ENCODE data around the gene USH1C. TPM values are rescaled to one million over a fixed set of nuclear protein-coding genes. Genes with fewer than 3 reads are reported as not detected.

Gene USH1C
- total and polyA plus RNA-seq, 8 donors: 0.23 to 1.2 (median 0.59) TPM; not detected in 1

DNA sequence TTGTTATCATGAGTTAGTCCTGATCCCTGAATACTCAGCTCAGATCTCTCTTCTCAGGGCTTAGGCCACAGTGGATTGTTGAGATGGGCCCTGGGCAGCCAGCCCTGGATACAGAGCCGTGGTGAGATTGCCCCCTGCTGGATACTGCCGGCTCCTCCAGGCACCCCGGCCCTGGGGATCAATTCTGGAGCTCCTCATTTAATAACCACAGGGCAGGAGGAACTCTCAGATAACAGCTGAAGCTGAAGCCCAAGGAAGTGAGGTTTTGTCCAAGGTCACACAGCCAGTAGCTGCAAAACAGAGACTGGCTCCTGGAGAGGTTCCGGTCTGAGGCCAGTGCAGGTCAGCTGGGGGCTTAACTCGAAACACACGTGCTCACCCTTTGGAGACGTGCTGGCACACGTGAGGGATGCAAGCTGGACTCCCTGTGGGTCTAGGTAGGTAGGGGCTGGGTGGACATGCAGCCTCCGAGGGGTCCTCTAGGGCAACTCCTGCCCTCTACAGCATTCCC is 16.0 kb downstream of the USH1C start:
- intact Hi-C loops (cut with DNase I): no loop called here
- ATAC-seq (peak; percentile 90), DNase-seq (peak in 3 of 4 donors; percentile 20 to 75 (median 39))

DNA sequence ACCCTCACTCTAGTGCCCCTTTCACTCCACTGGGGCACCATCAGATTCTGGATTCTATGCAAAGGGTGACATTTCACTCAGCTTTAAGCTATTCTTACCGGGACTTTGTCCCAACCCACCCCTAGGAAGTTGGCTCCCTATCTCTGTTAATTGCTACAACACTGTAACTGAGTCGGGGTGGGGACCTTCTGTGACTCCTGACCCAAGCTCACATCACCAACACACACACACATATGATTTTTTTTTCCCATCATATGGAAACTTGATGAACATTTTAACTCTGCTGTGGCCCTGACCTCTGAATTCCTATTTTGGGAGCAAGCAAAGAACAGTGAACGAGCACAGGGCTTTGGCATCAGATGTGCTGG is 16.6 kb downstream of the USH1C start:
- peaks cover 0 to 12% of the 10 kb centered on the region in 2 donors for H3K27me3 ChIP-seq
- DNase-seq: no peak
- no peak overlapping the region for H3K4me3 ChIP-seq
- TF ChIP-seq, protein P1, sequence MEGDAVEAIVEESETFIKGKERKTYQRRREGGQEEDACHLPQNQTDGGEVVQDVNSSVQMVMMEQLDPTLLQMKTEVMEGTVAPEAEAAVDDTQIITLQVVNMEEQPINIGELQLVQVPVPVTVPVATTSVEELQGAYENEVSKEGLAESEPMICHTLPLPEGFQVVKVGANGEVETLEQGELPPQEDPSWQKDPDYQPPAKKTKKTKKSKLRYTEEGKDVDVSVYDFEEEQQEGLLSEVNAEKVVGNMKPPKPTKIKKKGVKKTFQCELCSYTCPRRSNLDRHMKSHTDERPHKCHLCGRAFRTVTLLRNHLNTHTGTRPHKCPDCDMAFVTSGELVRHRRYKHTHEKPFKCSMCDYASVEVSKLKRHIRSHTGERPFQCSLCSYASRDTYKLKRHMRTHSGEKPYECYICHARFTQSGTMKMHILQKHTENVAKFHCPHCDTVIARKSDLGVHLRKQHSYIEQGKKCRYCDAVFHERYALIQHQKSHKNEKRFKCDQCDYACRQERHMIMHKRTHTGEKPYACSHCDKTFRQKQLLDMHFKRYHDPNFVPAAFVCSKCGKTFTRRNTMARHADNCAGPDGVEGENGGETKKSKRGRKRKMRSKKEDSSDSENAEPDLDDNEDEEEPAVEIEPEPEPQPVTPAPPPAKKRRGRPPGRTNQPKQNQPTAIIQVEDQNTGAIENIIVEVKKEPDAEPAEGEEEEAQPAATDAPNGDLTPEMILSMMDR (IDR thresholded peaks at IDR 0.05): no peak
- no peaks in the 10 kb centered on the region for H3K36me3 ChIP-seq
- no peak for ATAC-seq
- intact Hi-C loops (cut with DNase I): no loop called here
- no peaks in the 10 kb centered on the region for H3K4me1 ChIP-seq
- H3K27ac ChIP-seq: no peak overlapping the region
- no peaks in the 10 kb centered on the region for H3K9me3 ChIP-seq

More for the DNA sequence above, 16.0 kb downstream of the USH1C start:
- Histone ChIP-seq H3K36me3 (no peaks in the 10 kb centered on the region), H3K4me1 (no peaks in the 10 kb centered on the region), H3K4me3 (no peak overlapping the region), H3K27me3 (peaks cover 0 to 12% of the 10 kb centered on the region in 2 donors), H3K27ac (no peak overlapping the region), H3K9me3 (no peaks in the 10 kb centered on the region)
- TF ChIP-seq, protein P1 (IDR thresholded peaks at IDR 0.05): peak; percentile 47 to 64

GRCh38 chr11:17526931-17527627 is 17.1 kb downstream of the USH1C start:
- Histone ChIP-seq H3K27me3 (peaks cover 0 to 12% of the 10 kb centered on the region in 2 donors), H3K36me3 (no peaks in the 10 kb centered on the region), H3K9me3 (no peaks in the 10 kb centered on the region), H3K4me3 (no peak overlapping the region), H3K27ac (no peak overlapping the region), H3K4me1 (no peaks in the 10 kb centered on the region)
- intact Hi-C loops (cut with DNase I): no loop called here
- DNase-seq (no peak), ATAC-seq (no peak)
- TF ChIP-seq, protein P1 (IDR thresholded peaks at IDR 0.05): no peak

GRCh38 chr11:17526326-17526725 is 17.9 kb downstream of the USH1C start:
- no peak overlapping the region for H3K27ac ChIP-seq
- ATAC-seq: no peak
- no peaks in the 10 kb centered on the region for H3K4me1 ChIP-seq
- no peak overlapping the region for H3K4me3 ChIP-seq
- intact Hi-C loops (cut with DNase I): no loop called here
- peaks cover 0 to 12% of the 10 kb centered on the region in 2 donors for H3K27me3 ChIP-seq
- TF ChIP-seq, protein P1 (IDR thresholded peaks at IDR 0.05): no peak
- H3K36me3 ChIP-seq: no peaks in the 10 kb centered on the region
- peak in 1 of 4 donors; percentile 59 for DNase-seq
- H3K9me3 ChIP-seq: no peaks in the 10 kb centered on the region

- Histone ChIP-seq H3K27ac (no peak overlapping the region), H3K4me1 (no peaks in the 10 kb centered on the region), H3K27me3 (peaks cover 0 to 12% of the 10 kb centered on the region in 2 donors), H3K36me3 (no peaks in the 10 kb centered on the region), H3K9me3 (no peaks in the 10 kb centered on the region), H3K4me3 (no peak overlapping the region)
- TF ChIP-seq, protein P1 (IDR thresholded peaks at IDR 0.05): no peak
- DNase-seq: no peak
- ATAC-seq: no peak
- intact Hi-C loops (cut with DNase I): no loop called here
These were observed 18.6 kb downstream of the USH1C start for GRCh38 chr11:17525570-17525969.

All from left lung (tissue), 10 donors.